SK-N-SH (cell line): ENCODE results near the gene PEAK1. TPM values are rescaled to one million over a fixed set of nuclear protein-coding genes. Genes with fewer than 3 reads are reported as not detected.

ENCODE experiments used
- CTCF ChIA-PET: fragments of 300-600, 350-600 bp; formaldehyde crosslinking; extraction: SDS; loops from one replicate; lab custom pipeline; 2021; lab: Yijun Ruan, JAX
- POLR2A ChIA-PET: fragments of 350-600 bp; sonication (Branson Sonifier 250); formaldehyde crosslinking; extraction: SDS; loops from one replicate; lab custom pipeline; 2020; ENCODE audit warnings: antibody characterized with exemption, inconsistent platforms; lab: Yijun Ruan, JAX
- DNase-seq: peaks from one replicate; pipeline ENCODE4 v3.0.0; 2012
- H2AFZ ChIP-seq: fragments of 200-600 bp; sonication (generic); 2 replicates; pipeline ENCODE4 v1.8.1; 2016; ENCODE audit warnings: antibody characterized with exemption, mild to moderate bottlenecking, low read depth
- H3F3A ChIP-seq: fragments of 200-600 bp; sonication (generic); replicated peaks from 2 replicates; pipeline ENCODE3; 2016; ENCODE audit warnings: antibody characterized with exemption, mild to moderate bottlenecking; ENCODE audit not compliant: insufficient read depth
- H3K27ac ChIP-seq, 2 experiments: fragments of 200-500 bp in 1 of 2; fragments of 200-600 bp in 1 of 2; sonication (Bioruptor generic) in 1 of 2; sonication (generic), shearing (Covaris generic) in 1 of 2; 2 replicates each; pipeline versions ENCODE4 v1.5.1 to v1.6.1; 2014 to 2016; ENCODE audit warnings: low read depth in 2 of 2, inconsistent platforms in 1 of 2, low read length in 1 of 2, mild to moderate bottlenecking in 1 of 2, mixed read lengths in 1 of 2
- H3K27me3 ChIP-seq: fragments of 200-600 bp; sonication (generic), shearing (Covaris generic); 2 replicates; pipeline ENCODE4 v1.6.1; 2016; ENCODE audit warnings: mixed run types; ENCODE audit not compliant: insufficient read depth
- H3K36me3 ChIP-seq, 2 experiments: fragments of 200-500 bp in 1 of 2; fragments of 200-600 bp in 1 of 2; sonication (Bioruptor generic) in 1 of 2; sonication (generic) in 1 of 2; replicated peaks in 1 of 2; 2 replicates each; pipeline versions ENCODE3 to v1.5.1; 2014 to 2016; ENCODE audit warnings: low read length in 1 of 2, mild to moderate bottlenecking in 1 of 2; ENCODE audit not compliant: insufficient read depth in 2 of 2, control insufficient read depth in 1 of 2
- H3K4me1 ChIP-seq, 2 experiments: fragments of 200-500 bp in 1 of 2; fragments of 200-600 bp in 1 of 2; sonication (Bioruptor generic) in 1 of 2; sonication (generic), shearing (Covaris generic) in 1 of 2; 2 replicates each; pipeline versions ENCODE4 v1.5.1 to v1.6.1; 2014 to 2016; ENCODE audit warnings: low read depth in 1 of 2, low read length in 1 of 2, mixed run types in 1 of 2; ENCODE audit not compliant: insufficient read depth in 2 of 2, control insufficient read depth in 1 of 2
- H3K4me2 ChIP-seq: fragments of 200-600 bp; sonication (generic), shearing (Covaris generic); 2 replicates; pipeline ENCODE4 v1.6.1; 2017; ENCODE audit warnings: mixed run types
- H3K4me3 ChIP-seq, 2 experiments: fragments of 200-500 bp in 1 of 2; fragments of 200-600 bp in 1 of 2; sonication (Bioruptor generic) in 1 of 2; sonication (generic), shearing (Covaris generic) in 1 of 2; 2 replicates each; pipeline versions ENCODE4 v1.5.1 to v1.8.1; 2014 to 2016; ENCODE audit warnings: low read depth in 2 of 2, inconsistent platforms in 1 of 2, low read length in 1 of 2, mild to moderate bottlenecking in 1 of 2, mixed read lengths in 1 of 2, moderate library complexity in 1 of 2
- H3K79me2 ChIP-seq: fragments of 200-600 bp; sonication (generic); 2 replicates; pipeline ENCODE4 v1.8.1; 2017; ENCODE audit warnings: mild to moderate bottlenecking; ENCODE audit not compliant: insufficient read depth
- H3K9ac ChIP-seq: fragments of 200-600 bp; sonication (generic); 2 replicates; pipeline ENCODE4 v1.6.1; 2017; ENCODE audit warnings: mixed run types
- H3K9me2 ChIP-seq: fragments of 200-600 bp; sonication (generic); 2 replicates; pipeline ENCODE4 v1.6.1; 2017; ENCODE audit warnings: mixed run types
- H3K9me3 ChIP-seq: fragments of 200-600 bp; sonication (generic); 2 replicates; pipeline ENCODE4 v1.6.1; 2017; ENCODE audit warnings: mixed run types, mild to moderate bottlenecking, moderate library complexity
- H4K20me1 ChIP-seq: fragments of 200-600 bp; sonication (generic); 2 replicates; pipeline ENCODE4 v1.6.1; 2017; ENCODE audit warnings: mild to moderate bottlenecking, mixed run types; ENCODE audit not compliant: insufficient read depth
- CHD2 ChIP-seq: fragments of 150-350 bp; IDR thresholded peaks from 2 replicates; pipeline ENCODE4 v1.6.1; 2018; ENCODE audit warnings: low read length; ENCODE audit not compliant: partially characterized antibody
- JUND ChIP-seq: IDR thresholded peaks from 2 replicates; pipeline ENCODE4 v1.4.0; 2012
- NFIC ChIP-seq: IDR thresholded peaks from 2 replicates; pipeline ENCODE4 v1.4.0; 2012; ENCODE audit warnings: borderline replicate concordance
- RAD21 ChIP-seq: IDR thresholded peaks from 2 replicates; pipeline ENCODE4 v1.6.1; 2012; ENCODE audit warnings: mild to moderate bottlenecking, low read length
- RCOR1 ChIP-seq: fragments of 150-350 bp; IDR thresholded peaks from 2 replicates; pipeline ENCODE4 v1.6.1; 2017; ENCODE audit warnings: antibody characterized with exemption, low read length
- SIN3A ChIP-seq: IDR thresholded peaks from 2 replicates; pipeline ENCODE4 v1.6.1; 2012; ENCODE audit warnings: low read depth, mild to moderate bottlenecking, low read length, moderate library complexity, borderline replicate concordance
- ZBTB33 ChIP-seq: IDR thresholded peaks from 2 replicates; pipeline ENCODE4 v1.4.0; 2012; ENCODE audit warnings: low read depth, borderline replicate concordance
- WGBS: methylation state at CpG from one replicate; pipeline ENCODE4 v1.1.6; 2017; ENCODE audit warnings: low lambda C conversion rate; 5-methylcytosine and 5-hydroxymethylcytosine counted together
- polyA plus RNA-seq, 3 experiments: library from polyadenylated mRNA; depleted of rRNA; stranded (reverse); fragments of >200 nt; gene quantifications; 2 replicates each; pipeline ENCODE4 v1.2.3, GENCODE V29; 2012
- TF ChIP-seq, protein P1 (sequence below): IDR thresholded peaks from 2 replicates; pipeline ENCODE4 v1.4.0; 2012; ENCODE audit warnings: low read depth

The PEAK1 gene
- polyA plus RNA-seq, 1 of the 3 experiments (the other 2 are of a cell fraction): 9.0 TPM

DNA sequence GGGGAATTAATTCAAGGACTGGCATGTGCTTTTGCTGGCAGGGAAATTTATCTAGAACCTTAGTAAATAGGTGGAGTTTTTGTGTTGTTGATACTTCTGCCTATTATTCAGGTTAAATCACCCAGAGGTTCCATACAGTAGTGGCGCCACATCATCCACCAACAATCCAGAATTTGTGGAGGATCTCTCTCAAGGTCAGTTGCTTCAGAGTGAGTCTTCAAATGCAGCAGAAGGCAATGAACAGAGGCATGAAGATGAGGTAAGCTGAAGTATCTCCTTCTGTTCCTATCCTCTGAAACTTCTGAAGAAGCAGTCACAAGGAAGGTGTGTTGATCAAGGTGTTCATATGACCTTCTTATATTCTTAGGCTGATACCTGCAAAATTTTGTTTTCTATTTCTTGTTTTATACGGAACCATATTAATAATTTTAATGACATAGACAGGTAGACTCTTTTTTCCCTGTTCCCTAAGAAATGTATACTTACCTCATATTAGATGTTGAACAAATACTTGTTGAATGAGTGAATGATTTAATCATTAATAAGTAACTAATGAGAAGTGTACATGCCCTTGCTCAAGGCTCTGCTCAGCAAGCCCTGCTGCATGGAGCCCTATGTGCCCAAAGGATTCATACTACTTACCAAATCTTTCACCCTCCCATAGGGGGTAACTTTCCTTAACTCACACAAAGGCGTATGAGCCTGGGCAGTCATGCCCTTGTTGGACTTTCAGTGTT is 44.4 kb upstream of the PEAK1 start:
- Histone ChIP-seq H3K36me3 (peaks cover 57 to 64% of the 10 kb centered on the region in 2 experiments), H3K9me2 (no peaks in the 10 kb centered on the region), H3K4me3 (no peak overlapping the region), H3F3A (peaks cover 8% of the 10 kb centered on the region), H2AFZ (no peak overlapping the region), H3K4me1 (peaks cover 0 to 5% of the 10 kb centered on the region in 2 experiments; a peak in 1 of 4 replicates), H4K20me1 (no peaks in the 10 kb centered on the region), H3K27me3 (no peaks in the 10 kb centered on the region), H3K4me2 (no peak overlapping the region), H3K27ac (no peak overlapping the region), H3K79me2 (peaks cover 12% of the 10 kb centered on the region; the same call in 1 of the 2 replicates), H3K9ac (no peak overlapping the region), H3K9me3 (no peaks in the 10 kb centered on the region)
- DNase-seq: no peak
- CTCF ChIA-PET: interaction anchor here (1.0 kb wide), 1 partner anchor 33 kb away, joined by 3 read pairs; no protein-coding TSS in a partner anchor
- WGBS: 90% methylated on average over 3 of the region's 3 CpGs
- TF ChIP-seq RAD21: no peak
- no peak for TF ChIP-seq RCOR1
- POLR2A ChIA-PET: no interaction called here

- H3K9me2 ChIP-seq: no peaks in the 10 kb centered on the region
- H4K20me1 ChIP-seq: no peaks in the 10 kb centered on the region
- H3K4me3 ChIP-seq: no peak overlapping the region
- H3K9ac ChIP-seq: no peak overlapping the region
- H3K27ac ChIP-seq: peak overlapping the region in 1 of 2 experiments; percentile 47; a peak in 2 of 4 replicates
- peaks cover 32% of the 10 kb centered on the region for H3F3A ChIP-seq
- H2AFZ ChIP-seq: no peak overlapping the region
- POLR2A ChIA-PET: no interaction called here
- H3K27me3 ChIP-seq: no peaks in the 10 kb centered on the region
- TF ChIP-seq, protein P1, sequence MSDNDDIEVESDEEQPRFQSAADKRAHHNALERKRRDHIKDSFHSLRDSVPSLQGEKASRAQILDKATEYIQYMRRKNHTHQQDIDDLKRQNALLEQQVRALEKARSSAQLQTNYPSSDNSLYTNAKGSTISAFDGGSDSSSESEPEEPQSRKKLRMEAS: no peak
- TF ChIP-seq CHD2: no peak
- no peak for TF ChIP-seq SIN3A
- no peak for TF ChIP-seq JUND
- no peak for TF ChIP-seq ZBTB33
- TF ChIP-seq NFIC: no peak
- TF ChIP-seq, all 33 proteins: peak for 0
- CTCF ChIA-PET: interaction anchor here (1.6 kb wide), 1 partner anchor 82 kb away, joined by 5 read pairs; no protein-coding TSS in a partner anchor
- Histone ChIP-seq H3K9me3 (no peaks in the 10 kb centered on the region), H3K4me1 (peaks cover 16 to 32% of the 10 kb centered on the region in 2 experiments), H3K4me2 (no peak overlapping the region), H3K79me2 (peaks cover 21% of the 10 kb centered on the region; the same call in 1 of the 2 replicates), H3K36me3 (peaks cover 42 to 48% of the 10 kb centered on the region in 2 experiments)
- no peak for DNase-seq
Measured at GRCh38 chr15:77461486-77461885, 41.6 kb upstream of the PEAK1 start.
